Breast epithelium (tissue), 3 donors: ENCODE data around the gene MR1.

Experiments used
- POLR2A ChIP-seq: fragments of 450-650 bp; IDR thresholded peaks from one replicate; pipeline ENCODE4 v1.6.1; 2016; ENCODE audit warnings: antibody characterized with exemption, mild to moderate bottlenecking, moderate library complexity
- TF ChIP-seq, protein P1 (sequence below), 3 donors: fragments of 450-650 bp; IDR thresholded peaks; one replicate each; pipeline ENCODE4 v1.5.1; 2016 to 2017; ENCODE audit warnings: antibody characterized with exemption in 3 of 3, mild to moderate bottlenecking in 3 of 3, moderate library complexity in 3 of 3

DNA sequence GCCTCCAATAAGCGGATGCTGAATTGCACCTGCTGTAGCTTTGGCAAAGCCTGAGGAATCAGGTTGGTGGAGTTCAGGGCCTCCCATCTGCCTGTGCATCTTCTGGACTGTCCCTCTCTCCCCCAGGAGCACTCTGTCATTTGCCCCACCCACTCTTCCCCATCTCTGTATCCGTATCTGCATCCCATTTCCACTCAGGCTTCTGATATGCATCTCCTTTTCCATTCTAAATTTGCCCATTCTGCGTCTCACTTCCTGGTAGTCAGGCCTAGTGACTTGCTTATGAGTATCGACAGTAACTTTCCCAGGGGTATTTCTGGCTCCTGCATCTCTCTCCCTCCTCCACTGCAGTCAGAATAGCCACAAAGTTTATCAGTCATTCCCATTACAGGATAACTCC lies 15.6 kb downstream of the MR1 start:
- TF ChIP-seq, protein P1, sequence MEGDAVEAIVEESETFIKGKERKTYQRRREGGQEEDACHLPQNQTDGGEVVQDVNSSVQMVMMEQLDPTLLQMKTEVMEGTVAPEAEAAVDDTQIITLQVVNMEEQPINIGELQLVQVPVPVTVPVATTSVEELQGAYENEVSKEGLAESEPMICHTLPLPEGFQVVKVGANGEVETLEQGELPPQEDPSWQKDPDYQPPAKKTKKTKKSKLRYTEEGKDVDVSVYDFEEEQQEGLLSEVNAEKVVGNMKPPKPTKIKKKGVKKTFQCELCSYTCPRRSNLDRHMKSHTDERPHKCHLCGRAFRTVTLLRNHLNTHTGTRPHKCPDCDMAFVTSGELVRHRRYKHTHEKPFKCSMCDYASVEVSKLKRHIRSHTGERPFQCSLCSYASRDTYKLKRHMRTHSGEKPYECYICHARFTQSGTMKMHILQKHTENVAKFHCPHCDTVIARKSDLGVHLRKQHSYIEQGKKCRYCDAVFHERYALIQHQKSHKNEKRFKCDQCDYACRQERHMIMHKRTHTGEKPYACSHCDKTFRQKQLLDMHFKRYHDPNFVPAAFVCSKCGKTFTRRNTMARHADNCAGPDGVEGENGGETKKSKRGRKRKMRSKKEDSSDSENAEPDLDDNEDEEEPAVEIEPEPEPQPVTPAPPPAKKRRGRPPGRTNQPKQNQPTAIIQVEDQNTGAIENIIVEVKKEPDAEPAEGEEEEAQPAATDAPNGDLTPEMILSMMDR (IDR thresholded peaks at IDR 0.05) = no peak
- TF ChIP-seq POLR2A = no peak
